ENCODE measurements around the gene ATXN3.

- TF ChIP-seq, protein P1, sequence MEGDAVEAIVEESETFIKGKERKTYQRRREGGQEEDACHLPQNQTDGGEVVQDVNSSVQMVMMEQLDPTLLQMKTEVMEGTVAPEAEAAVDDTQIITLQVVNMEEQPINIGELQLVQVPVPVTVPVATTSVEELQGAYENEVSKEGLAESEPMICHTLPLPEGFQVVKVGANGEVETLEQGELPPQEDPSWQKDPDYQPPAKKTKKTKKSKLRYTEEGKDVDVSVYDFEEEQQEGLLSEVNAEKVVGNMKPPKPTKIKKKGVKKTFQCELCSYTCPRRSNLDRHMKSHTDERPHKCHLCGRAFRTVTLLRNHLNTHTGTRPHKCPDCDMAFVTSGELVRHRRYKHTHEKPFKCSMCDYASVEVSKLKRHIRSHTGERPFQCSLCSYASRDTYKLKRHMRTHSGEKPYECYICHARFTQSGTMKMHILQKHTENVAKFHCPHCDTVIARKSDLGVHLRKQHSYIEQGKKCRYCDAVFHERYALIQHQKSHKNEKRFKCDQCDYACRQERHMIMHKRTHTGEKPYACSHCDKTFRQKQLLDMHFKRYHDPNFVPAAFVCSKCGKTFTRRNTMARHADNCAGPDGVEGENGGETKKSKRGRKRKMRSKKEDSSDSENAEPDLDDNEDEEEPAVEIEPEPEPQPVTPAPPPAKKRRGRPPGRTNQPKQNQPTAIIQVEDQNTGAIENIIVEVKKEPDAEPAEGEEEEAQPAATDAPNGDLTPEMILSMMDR (IDR thresholded peaks at IDR 0.05; ENCODE audit: low read depth, low read length) = no peak
- TF ChIP-seq EZH2phosphoT487 (IDR thresholded peaks at IDR 0.05; ENCODE audit: low read depth) = no peak
These were observed 67.2 kb downstream of the ATXN3 start for GRCh38 chr14:92039063-92039718.
